Stimulated activated effector memory CD8-positive, alpha-beta T cell treated with anti-CD3 and anti-CD28 coated beads, Interleukin-12 subunit alpha, Interleukin-12 subunit beta, amount 100 ng/mL, for 72 hours (primary cell): ENCODE data around the gene MAPT.
"Not testable (repeated sequence)": the region's sequence is repeated elsewhere in the genome, so short reads cannot be mapped to it uniquely, and the experiment has no call there.

Experiments used
- ATAC-seq: fragments of 150-1000 bp; cut with Tn5 transposase; 2 replicates; pipeline ENCODE4 v1.10.0; 2021
- DNase-seq, 2 donors: peaks; one replicate each; pipeline ENCODE4 v3.0.0; 2021 to 2022; ENCODE audit warnings: low spot score in 2 of 2
- H3K27ac Mint-ChIP-seq: one replicate; pipeline ENCODE4 v1.8.0; 2022; ENCODE audit warnings: mild to moderate bottlenecking, mixed read lengths
- H3K36me3 Mint-ChIP-seq: one replicate; pipeline ENCODE4 v1.8.0; 2022; ENCODE audit warnings: mild to moderate bottlenecking, mixed read lengths
- H3K4me1 Mint-ChIP-seq: one replicate; pipeline ENCODE4 v1.8.0; 2022; ENCODE audit warnings: mixed read lengths
- H3K4me3 Mint-ChIP-seq: one replicate; pipeline ENCODE4 v1.8.0; 2022; ENCODE audit warnings: mild to moderate bottlenecking, mixed read lengths
- H3K9me3 Mint-ChIP-seq: one replicate; pipeline ENCODE4 v1.8.0; 2022; ENCODE audit warnings: mixed read lengths

The MAPT gene

DNA sequence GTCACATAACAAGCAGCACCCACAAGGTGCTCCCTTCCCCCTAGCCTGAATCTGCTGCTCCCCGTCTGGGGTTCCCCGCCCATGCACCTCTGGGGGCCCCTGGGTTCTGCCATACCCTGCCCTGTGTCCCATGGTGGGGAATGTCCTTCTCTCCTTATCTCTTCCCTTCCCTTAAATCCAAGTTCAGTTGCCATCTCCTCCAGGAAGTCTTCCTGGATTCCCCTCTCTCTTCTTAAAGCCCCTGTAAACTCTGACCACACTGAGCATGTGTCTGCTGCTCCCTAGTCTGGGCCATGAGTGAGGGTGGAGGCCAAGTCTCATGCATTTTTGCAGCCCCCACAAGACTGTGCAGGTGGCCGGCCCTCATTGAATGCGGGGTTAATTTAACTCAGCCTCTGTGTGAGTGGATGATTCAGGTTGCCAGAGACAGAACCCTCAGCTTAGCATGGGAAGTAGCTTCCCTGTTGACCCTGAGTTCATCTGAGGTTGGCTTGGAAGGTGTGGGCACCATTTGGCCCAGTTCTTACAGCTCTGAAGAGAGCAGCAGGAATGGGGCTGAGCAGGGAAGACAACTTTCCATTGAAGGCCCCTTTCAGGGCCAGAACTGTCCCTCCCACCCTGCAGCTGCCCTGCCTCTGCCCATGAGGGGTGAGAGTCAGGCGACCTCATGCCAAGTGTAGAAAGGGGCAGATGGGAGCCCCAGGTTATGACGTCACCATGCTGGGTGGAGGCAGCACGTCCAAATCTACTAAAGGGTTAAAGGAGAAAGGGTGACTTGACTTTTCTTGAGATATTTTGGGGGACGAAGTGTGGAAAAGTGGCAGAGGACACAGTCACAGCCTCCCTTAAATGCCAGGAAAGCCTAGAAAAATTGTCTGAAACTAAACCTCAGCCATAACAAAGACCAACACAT is 104.9 kb downstream of the MAPT start, which contains the start of gene STH:
STH (plus strand) TSS at position 264 of the 913 bp plus-strand sequence; CDS start at position 294, 30 bp downstream.
- Mint-ChIP-seq H3K36me3 (no peaks in the 10 kb centered on the region), H3K4me1 (no peaks in the 10 kb centered on the region), H3K9me3 (no peaks in the 10 kb centered on the region), H3K27ac (peak within 1 kb of the TSS; percentile 38), H3K4me3 (no peak within 1 kb of the TSS)
- ATAC-seq (no peak), DNase-seq (no peak)

DNA sequence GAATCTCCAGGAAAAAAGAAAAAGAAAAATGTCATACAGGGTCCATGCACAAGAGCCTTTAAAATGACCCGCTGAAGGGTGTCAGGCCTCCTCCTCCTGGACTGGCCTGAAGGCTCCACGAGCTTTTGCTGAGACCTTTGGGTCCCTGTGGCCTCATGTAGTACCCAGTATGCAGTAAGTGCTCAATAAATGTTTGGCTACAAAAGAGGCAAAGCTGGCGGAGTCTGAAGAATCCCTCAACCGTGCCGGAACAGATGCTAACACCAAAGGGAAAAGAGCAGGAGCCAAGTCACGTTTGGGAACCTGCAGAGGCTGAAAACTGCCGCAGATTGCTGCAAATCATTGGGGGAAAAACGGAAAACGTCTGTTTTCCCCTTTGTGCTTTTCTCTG is 105.5 kb downstream of the MAPT start:
- no peak for ATAC-seq
- Mint-ChIP-seq H3K4me3 (no peak overlapping the region), H3K36me3 (no peaks in the 10 kb centered on the region), H3K4me1 (no peaks in the 10 kb centered on the region), H3K9me3 (no peaks in the 10 kb centered on the region), H3K27ac (peak overlapping the region; percentile 38)
- DNase-seq = no peak

DNA sequence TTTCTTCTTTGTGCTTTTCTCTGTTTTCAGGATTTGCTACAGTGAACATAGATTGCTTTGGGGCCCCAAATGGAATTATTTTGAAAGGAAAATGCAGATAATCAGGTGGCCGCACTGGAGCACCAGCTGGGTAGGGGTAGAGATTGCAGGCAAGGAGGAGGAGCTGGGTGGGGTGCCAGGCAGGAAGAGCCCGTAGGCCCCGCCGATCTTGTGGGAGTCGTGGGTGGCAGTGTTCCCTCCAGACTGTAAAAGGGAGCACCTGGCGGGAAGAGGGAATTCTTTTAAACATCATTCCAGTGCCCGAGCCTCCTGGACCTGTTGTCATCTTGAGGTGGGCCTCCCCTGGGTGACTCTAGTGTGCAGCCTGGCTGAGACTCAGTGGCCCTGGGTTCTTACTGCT is 105.9 kb downstream of the MAPT start:
- DNase-seq = no peak
- ATAC-seq = no peak
- H3K27ac Mint-ChIP-seq = peak overlapping the region; percentile 57
- H3K9me3 Mint-ChIP-seq = no peaks in the 10 kb centered on the region
- H3K4me3 Mint-ChIP-seq = no peak overlapping the region
- H3K4me1 Mint-ChIP-seq = no peaks in the 10 kb centered on the region
- H3K36me3 Mint-ChIP-seq = no peaks in the 10 kb centered on the region

DNA sequence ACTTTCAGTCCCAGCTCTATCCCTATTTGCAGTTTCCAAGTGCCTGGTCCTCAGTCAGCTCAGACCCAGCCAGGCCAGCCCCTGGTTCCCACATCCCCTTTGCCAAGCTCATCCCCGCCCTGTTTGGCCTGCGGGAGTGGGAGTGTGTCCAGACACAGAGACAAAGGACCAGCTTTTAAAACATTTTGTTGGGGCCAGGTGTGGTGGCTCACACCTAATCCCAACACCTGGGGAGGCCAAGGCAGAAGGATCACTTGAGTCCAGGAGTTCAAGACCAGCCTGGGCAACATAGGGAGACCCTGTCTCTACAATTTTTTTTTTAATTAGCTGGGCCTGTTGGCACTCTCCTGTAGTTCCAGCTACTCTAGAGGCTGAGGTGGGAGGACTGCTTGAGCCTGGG is 106.4 kb downstream of the MAPT start:
- no peak for ATAC-seq

DNA sequence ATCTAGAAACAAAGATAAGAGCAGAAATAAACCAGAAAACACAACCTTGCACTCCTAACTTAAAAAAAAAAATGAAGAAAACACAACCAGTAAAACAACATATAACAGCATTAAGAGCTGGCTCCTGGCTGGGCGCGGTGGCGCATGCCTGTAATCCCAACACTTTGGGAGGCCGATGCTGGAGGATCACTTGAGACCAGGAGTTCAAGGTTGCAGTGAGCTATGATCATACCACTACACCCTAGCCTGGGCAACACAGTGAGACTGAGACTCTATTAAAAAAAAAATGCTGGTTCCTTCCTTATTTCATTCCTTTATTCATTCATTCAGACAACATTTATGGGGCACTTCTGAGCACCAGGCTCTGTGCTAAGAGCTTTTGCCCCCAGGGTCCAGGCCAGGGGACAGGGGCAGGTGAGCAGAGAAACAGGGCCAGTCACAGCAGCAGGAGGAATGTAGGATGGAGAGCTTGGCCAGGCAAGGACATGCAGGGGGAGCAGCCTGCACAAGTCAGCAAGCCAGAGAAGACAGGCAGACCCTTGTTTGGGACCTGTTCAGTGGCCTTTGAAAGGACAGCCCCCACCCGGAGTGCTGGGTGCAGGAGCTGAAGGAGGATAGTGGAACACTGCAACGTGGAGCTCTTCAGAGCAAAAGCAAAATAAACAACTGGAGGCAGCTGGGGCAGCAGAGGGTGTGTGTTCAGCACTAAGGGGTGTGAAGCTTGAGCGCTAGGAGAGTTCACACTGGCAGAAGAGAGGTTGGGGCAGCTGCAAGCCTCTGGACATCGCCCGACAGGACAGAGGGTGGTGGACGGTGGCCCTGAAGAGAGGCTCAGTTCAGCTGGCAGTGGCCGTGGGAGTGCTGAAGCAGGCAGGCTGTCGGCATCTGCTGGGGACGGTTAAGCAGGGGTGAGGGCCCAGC is 107.3 kb downstream of the MAPT start:
- no peak overlapping the region for H3K27ac Mint-ChIP-seq
- H3K36me3 Mint-ChIP-seq = no peaks in the 10 kb centered on the region
- H3K4me1 Mint-ChIP-seq = no peaks in the 10 kb centered on the region
- peak; percentile 5 for ATAC-seq
- no peaks in the 10 kb centered on the region for H3K9me3 Mint-ChIP-seq
- no peak overlapping the region for H3K4me3 Mint-ChIP-seq
- DNase-seq = no peak

More for the DNA sequence above, 106.4 kb downstream of the MAPT start:
- no peaks in the 10 kb centered on the region for H3K9me3 Mint-ChIP-seq
- no peak overlapping the region for H3K4me3 Mint-ChIP-seq
- H3K4me1 Mint-ChIP-seq = no peaks in the 10 kb centered on the region
- no peaks in the 10 kb centered on the region for H3K36me3 Mint-ChIP-seq
- H3K27ac Mint-ChIP-seq = peak overlapping the region; percentile 57
- DNase-seq = no peak

DNA sequence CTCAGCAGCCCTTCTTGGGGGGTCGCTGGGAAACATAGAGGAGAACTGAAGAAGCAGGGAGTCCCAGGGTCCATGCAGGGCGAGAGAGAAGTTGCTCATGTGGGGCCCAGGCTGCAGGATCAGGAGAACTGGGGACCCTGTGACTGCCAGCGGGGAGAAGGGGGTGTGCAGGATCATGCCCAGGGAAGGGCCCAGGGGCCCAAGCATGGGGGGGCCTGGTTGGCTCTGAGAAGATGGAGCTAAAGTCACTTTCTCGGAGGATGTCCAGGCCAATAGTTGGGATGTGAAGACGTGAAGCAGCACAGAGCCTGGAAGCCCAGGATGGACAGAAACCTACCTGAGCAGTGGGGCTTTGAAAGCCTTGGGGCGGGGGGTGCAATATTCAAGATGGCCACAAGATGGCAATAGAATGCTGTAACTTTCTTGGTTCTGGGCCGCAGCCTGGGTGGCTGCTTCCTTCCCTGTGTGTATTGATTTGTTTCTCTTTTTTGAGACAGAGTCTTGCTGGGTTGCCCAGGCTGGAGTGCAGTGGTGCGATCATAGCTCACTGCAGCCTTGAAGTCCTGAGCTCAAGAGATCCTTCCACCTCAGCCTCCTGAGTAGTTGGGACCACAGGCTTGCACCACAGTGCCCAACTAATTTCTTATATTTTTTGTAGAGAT is 108.1 kb downstream of the MAPT start:
- DNase-seq = peak; percentile 59 to 87
- Mint-ChIP-seq H3K4me1 (no peaks in the 10 kb centered on the region), H3K4me3 (no peak overlapping the region), H3K9me3 (no peaks in the 10 kb centered on the region), H3K27ac (no peak overlapping the region), H3K36me3 (no peaks in the 10 kb centered on the region)
- peak; percentile 86 for ATAC-seq

DNA sequence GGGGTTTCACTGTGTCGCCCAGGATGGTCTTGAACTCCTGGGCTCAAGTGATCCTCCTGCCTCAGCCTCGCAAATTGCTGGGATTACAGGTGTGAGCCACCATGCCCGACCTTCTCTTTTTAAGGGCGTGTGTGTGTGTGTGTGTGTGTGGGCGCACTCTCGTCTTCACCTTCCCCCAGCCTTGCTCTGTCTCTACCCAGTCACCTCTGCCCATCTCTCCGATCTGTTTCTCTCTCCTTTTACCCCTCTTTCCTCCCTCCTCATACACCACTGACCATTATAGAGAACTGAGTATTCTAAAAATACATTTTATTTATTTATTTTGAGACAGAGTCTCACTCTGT is 108.6 kb downstream of the MAPT start:
- H3K4me1 Mint-ChIP-seq = no peaks in the 10 kb centered on the region
- no peak for DNase-seq
- H3K27ac Mint-ChIP-seq = no peak overlapping the region
- no peaks in the 10 kb centered on the region for H3K36me3 Mint-ChIP-seq
- H3K4me3 Mint-ChIP-seq = no peak overlapping the region
- H3K9me3 Mint-ChIP-seq = no peaks in the 10 kb centered on the region
- ATAC-seq = peak; percentile 28

DNA sequence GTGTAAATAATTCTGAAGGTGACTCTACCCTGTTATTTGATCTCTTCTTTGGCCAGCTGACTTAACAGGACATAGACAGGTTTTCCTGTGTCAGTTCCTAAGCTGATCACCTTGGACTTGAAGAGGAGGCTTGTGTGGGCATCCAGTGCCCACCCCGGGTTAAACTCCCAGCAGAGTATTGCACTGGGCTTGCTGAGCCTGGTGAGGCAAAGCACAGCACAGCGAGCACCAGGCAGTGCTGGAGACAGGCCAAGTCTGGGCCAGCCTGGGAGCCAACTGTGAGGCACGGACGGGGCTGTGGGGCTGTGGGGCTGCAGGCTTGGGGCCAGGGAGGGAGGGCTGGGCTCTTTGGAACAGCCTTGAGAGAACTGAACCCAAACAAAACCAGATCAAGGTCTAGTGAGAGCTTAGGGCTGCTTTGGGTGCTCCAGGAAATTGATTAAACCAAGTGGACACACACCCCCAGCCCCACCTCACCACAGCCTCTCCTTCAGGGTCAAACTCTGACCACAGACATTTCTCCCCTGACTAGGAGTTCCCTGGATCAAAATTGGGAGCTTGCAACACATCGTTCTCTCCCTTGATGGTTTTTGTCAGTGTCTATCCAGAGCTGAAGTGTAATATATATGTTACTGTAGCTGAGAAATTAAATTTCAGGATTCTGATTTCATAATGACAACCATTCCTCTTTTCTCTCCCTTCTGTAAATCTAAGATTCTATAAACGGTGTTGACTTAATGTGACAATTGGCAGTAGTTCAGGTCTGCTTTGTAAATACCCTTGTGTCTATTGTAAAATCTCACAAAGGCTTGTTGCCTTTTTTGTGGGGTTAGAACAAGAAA is 109.8 kb downstream of the MAPT start:
- Mint-ChIP-seq H3K27ac (no peak overlapping the region), H3K4me3 (no peak overlapping the region), H3K36me3 (no peaks in the 10 kb centered on the region), H3K4me1 (no peaks in the 10 kb centered on the region), H3K9me3 (no peaks in the 10 kb centered on the region)
- DNase-seq (no peak), ATAC-seq (no peak)

DNA sequence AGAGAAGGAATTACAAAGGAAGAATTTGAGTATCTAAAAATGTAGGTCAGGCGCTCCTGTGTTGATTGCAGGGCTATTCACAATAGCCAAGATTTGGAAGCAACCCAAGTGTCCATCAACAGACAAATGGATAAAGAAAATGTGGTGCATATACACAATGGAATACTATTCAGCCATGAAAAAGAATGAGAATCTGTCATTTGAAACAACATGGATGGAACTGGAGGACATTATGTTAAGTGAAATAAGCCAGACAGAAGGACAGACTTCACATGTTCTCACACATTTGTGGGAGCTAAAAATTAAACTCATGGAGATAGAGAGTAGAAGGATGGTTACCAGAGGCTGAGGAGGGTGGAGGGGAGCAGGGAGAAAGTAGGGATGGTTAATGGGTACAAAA is 111.7 kb downstream of the MAPT start:
- H3K4me1 Mint-ChIP-seq, H3K4me3 Mint-ChIP-seq, H3K36me3 Mint-ChIP-seq, H3K9me3 Mint-ChIP-seq, DNase-seq, H3K27ac Mint-ChIP-seq, ATAC-seq: not testable (repeated sequence)

DNA sequence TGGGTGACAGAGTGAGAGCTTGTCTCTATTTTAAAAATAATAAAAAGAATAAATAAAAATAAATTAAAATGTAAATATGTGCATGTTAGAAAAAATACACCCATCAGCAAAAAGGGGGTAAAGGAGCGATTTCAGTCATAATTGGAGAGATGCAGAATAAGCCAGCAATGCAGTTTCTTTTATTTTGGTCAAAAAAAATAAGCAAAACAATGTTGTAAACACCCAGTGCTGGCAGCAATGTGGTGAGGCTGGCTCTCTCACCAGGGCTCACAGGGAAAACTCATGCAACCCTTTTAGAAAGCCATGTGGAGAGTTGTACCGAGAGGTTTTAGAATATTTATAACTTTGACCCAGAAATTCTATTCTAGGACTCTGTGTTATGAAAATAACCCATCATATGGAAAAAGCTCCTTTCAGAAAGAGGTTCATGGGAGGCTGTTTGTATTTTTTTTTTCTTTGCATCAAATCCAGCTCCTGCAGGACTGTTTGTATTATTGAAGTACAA is 113.2 kb downstream of the MAPT start:
- no peak for DNase-seq
- no peaks in the 10 kb centered on the region for H3K36me3 Mint-ChIP-seq
- H3K4me1 Mint-ChIP-seq = no peaks in the 10 kb centered on the region
- no peak overlapping the region for H3K4me3 Mint-ChIP-seq
- no peaks in the 10 kb centered on the region for H3K9me3 Mint-ChIP-seq
- no peak overlapping the region for H3K27ac Mint-ChIP-seq
- ATAC-seq = no peak

DNA sequence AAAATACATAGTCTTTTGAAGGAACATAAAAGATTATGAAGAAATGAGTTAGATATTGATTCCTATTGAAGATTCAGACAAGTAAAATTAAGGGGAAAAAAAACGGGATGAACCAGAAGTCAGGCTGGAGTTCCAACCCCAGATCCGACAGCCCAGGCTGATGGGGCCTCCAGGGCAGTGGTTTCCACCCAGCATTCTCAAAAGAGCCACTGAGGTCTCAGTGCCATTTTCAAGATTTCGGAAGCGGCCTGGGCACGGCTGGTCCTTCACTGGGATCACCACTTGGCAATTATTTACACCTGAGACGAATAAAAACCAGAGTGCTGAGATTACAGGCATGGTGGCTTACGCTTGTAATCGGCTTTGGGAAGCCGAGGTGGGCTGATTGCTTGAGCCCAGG is 114.2 kb downstream of the MAPT start:
- no peak overlapping the region for H3K4me3 Mint-ChIP-seq
- H3K4me1 Mint-ChIP-seq = no peaks in the 10 kb centered on the region
- no peaks in the 10 kb centered on the region for H3K36me3 Mint-ChIP-seq
- H3K27ac Mint-ChIP-seq = no peak overlapping the region
- no peak for ATAC-seq
- no peak for DNase-seq
- no peaks in the 10 kb centered on the region for H3K9me3 Mint-ChIP-seq

DNA sequence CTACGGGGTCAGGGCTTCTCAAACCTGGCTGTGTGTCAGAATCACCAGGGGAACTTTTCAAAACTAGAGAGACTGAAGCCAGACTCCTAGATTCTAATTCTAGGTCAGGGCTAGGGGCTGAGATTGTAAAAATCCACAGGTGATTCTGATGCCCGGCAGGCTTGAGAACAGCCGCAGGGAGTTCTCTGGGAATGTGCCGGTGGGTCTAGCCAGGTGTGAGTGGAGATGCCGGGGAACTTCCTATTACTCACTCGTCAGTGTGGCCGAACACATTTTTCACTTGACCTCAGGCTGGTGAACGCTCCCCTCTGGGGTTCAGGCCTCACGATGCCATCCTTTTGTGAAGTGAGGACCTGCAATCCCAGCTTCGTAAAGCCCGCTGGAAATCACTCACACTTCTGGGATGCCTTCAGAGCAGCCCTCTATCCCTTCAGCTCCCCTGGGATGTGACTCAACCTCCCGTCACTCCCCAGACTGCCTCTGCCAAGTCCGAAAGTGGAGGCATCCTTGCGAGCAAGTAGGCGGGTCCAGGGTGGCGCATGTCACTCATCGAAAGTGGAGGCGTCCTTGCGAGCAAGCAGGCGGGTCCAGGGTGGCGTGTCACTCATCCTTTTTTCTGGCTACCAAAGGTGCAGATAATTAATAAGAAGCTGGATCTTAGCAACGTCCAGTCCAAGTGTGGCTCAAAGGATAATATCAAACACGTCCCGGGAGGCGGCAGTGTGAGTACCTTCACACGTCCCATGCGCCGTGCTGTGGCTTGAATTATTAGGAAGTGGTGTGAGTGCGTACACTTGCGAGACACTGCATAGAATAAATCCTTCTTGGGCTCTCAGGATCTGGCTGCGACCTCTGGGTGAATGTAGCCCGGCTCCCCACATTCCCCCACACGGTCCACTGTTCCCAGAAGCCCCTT is 115.6 kb downstream of the MAPT start:
- Mint-ChIP-seq H3K4me1 (no peaks in the 10 kb centered on the region), H3K27ac (no peak overlapping the region), H3K9me3 (no peaks in the 10 kb centered on the region), H3K4me3 (no peak overlapping the region), H3K36me3 (no peaks in the 10 kb centered on the region)
- ATAC-seq (no peak), DNase-seq (no peak)

DNA sequence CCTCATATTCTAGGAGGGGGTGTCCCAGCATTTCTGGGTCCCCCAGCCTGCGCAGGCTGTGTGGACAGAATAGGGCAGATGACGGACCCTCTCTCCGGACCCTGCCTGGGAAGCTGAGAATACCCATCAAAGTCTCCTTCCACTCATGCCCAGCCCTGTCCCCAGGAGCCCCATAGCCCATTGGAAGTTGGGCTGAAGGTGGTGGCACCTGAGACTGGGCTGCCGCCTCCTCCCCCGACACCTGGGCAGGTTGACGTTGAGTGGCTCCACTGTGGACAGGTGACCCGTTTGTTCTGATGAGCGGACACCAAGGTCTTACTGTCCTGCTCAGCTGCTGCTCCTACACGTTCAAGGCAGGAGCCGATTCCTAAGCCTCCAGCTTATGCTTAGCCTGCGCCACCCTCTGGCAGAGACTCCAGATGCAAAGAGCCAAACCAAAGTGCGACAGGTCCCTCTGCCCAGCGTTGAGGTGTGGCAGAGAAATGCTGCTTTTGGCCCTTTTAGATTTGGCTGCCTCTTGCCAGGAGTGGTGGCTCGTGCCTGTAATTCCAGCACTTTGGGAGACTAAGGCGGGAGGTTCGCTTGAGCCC is 116.3 kb downstream of the MAPT start:
- no peaks in the 10 kb centered on the region for H3K9me3 Mint-ChIP-seq
- H3K4me3 Mint-ChIP-seq = no peak overlapping the region
- DNase-seq = no peak
- no peaks in the 10 kb centered on the region for H3K4me1 Mint-ChIP-seq
- no peaks in the 10 kb centered on the region for H3K36me3 Mint-ChIP-seq
- no peak for ATAC-seq
- no peak overlapping the region for H3K27ac Mint-ChIP-seq
